Smooth muscle cell (in vitro differentiated cells): Measurements from ENCODE around the gene SULT1C2. TPM values are rescaled to one million over a fixed set of nuclear protein-coding genes. Genes with fewer than 3 reads are reported as not detected.

Source experiments
- DNase-seq: peaks from one replicate; lab custom pipeline; 2025; ENCODE audit not compliant: unreplicated experiment; lab: John Stamatoyannopoulos, UW
- H2AFZ ChIP-seq: fragments of 200-600 bp; sonication (generic); 2 replicates; pipeline ENCODE4 v1.6.0; 2016; ENCODE audit warnings: antibody characterized with exemption, low read depth, mild to moderate bottlenecking
- H3F3A ChIP-seq: fragments of 200-600 bp; sonication (generic); 2 replicates; pipeline ENCODE4 v1.6.0; 2017; ENCODE audit warnings: antibody characterized with exemption, low read depth
- H3K27ac ChIP-seq: fragments of 200-600 bp; sonication (generic); 2 replicates; pipeline ENCODE4 v1.5.1; 2016; ENCODE audit warnings: low read depth, mild to moderate bottlenecking
- H3K27me3 ChIP-seq: fragments of 200-600 bp; sonication (generic); 2 replicates; pipeline ENCODE4 v1.6.1; 2016; ENCODE audit warnings: low read depth, mild to moderate bottlenecking
- H3K36me3 ChIP-seq: fragments of 200-600 bp; sonication (generic); 2 replicates; pipeline ENCODE4 v1.5.1; 2016; ENCODE audit warnings: low read depth
- H3K4me1 ChIP-seq: fragments of 200-600 bp; sonication (generic); 2 replicates; pipeline ENCODE4 v1.5.1; 2016; ENCODE audit warnings: low read depth
- H3K4me2 ChIP-seq: fragments of 200-600 bp; sonication (generic); 2 replicates; pipeline ENCODE4 v1.6.0; 2016; ENCODE audit warnings: mild to moderate bottlenecking
- H3K4me3 ChIP-seq: fragments of 200-600 bp; sonication (generic); 2 replicates; pipeline ENCODE4 v1.5.1; 2016; ENCODE audit warnings: mild to moderate bottlenecking
- H3K79me2 ChIP-seq: fragments of 200-600 bp; sonication (generic); 2 replicates; pipeline ENCODE4 v1.6.0; 2016; ENCODE audit warnings: low read depth, mild to moderate bottlenecking
- H3K9ac ChIP-seq: fragments of 200-600 bp; sonication (generic); 2 replicates; pipeline ENCODE4 v1.6.0; 2016; ENCODE audit warnings: low read depth
- H3K9me3 ChIP-seq: fragments of 200-600 bp; sonication (generic); replicated peaks from 2 replicates; pipeline ENCODE4 v1.5.1; 2016; ENCODE audit warnings: low read depth
- H4K20me1 ChIP-seq: fragments of 200-600 bp; sonication (generic); 2 replicates; pipeline ENCODE4 v1.6.0; 2016; ENCODE audit warnings: low read depth
- CTCF ChIP-seq: fragments of 200-600 bp; sonication (generic); IDR thresholded peaks from 2 replicates; pipeline ENCODE4 v1.5.1; 2017; ENCODE audit warnings: borderline replicate concordance, mild to moderate bottlenecking, antibody characterized with exemption; ENCODE audit not compliant: insufficient read depth, poor library complexity, severe bottlenecking
- WGBS: methylation state at CpG from one replicate; pipeline ENCODE4 v1.1.7; 2016; ENCODE audit warnings: low lambda C conversion rate; 5-methylcytosine and 5-hydroxymethylcytosine counted together
- polyA plus RNA-seq: library from polyadenylated mRNA; unstranded; fragments of >200 nt; fragmentation: Nextera tagmentation; extraction: Ambion mirVana; gene quantifications from 2 replicates; pipeline ENCODE4 v1.2.1, GENCODE V29; 2016
- total RNA-seq: library from RNA; depleted of rRNA; stranded (reverse); fragments of >200 nt; gene quantifications from 2 replicates; pipeline ENCODE4 v1.2.3, GENCODE V29; 2014

SULT1C2 gene
- total and polyA plus RNA-seq, 2 experiments from 2014 or later: not detected

DNA sequence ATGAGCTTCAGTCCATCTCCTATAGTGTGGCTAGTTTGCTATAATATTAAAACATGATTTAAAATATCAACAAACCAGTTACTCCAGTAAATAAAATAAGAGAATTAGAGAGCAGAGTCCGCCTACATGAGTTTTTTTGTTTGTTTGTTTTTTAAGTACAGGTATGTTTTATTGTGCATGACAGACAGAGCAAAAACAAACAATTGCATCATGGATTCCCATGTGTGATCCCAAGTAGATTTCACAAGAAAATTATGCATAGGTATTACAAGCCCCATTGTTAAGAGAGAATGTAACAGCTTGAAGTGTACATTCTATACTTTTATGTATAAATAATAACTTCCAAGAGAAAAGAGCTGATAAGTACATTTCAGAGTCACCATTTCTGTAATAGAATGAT lies 27.9 kb upstream of the SULT1C2 start:
- Histone ChIP-seq H3K4me3 (no peak overlapping the region), H2AFZ (no peak overlapping the region), H3K4me1 (no peaks in the 10 kb centered on the region), H3K9ac (no peak overlapping the region), H3K27ac (no peak overlapping the region), H3K4me2 (no peak overlapping the region), H3K79me2 (no peaks in the 10 kb centered on the region), H3K36me3 (no peaks in the 10 kb centered on the region), H3F3A (no peaks in the 10 kb centered on the region), H3K9me3 (no peaks in the 10 kb centered on the region), H3K27me3 (no peaks in the 10 kb centered on the region), H4K20me1 (no peaks in the 10 kb centered on the region)
- WGBS: 81% methylated on average over 1 of the region's 1 CpG
- no peak for DNase-seq
- no peak for TF ChIP-seq CTCF

GRCh38 chr2:108262036-108262435 lies 26.7 kb upstream of the SULT1C2 start:
- Histone ChIP-seq H3K4me2 (no peak overlapping the region), H3F3A (no peaks in the 10 kb centered on the region), H3K4me1 (no peaks in the 10 kb centered on the region), H3K9me3 (no peaks in the 10 kb centered on the region), H3K9ac (no peak overlapping the region), H3K27me3 (no peaks in the 10 kb centered on the region), H4K20me1 (no peaks in the 10 kb centered on the region), H3K79me2 (no peaks in the 10 kb centered on the region), H3K36me3 (no peaks in the 10 kb centered on the region), H2AFZ (no peak overlapping the region), H3K27ac (no peak overlapping the region), H3K4me3 (no peak overlapping the region)
- no peak for TF ChIP-seq CTCF
- DNase-seq: no peak
- 76% methylated on average over 1 of the region's 1 CpG for WGBS

- H3K27ac ChIP-seq: no peak overlapping the region
- H3F3A ChIP-seq: no peaks in the 10 kb centered on the region
- no peaks in the 10 kb centered on the region for H4K20me1 ChIP-seq
- no peak for TF ChIP-seq CTCF
- no peaks in the 10 kb centered on the region for H3K9me3 ChIP-seq
- H3K27me3 ChIP-seq: no peaks in the 10 kb centered on the region
- H3K4me3 ChIP-seq: no peak overlapping the region
- no peak overlapping the region for H3K4me2 ChIP-seq
- no peak for DNase-seq
- no peak overlapping the region for H3K9ac ChIP-seq
- no peaks in the 10 kb centered on the region for H3K36me3 ChIP-seq
- H3K4me1 ChIP-seq: no peaks in the 10 kb centered on the region
- no peaks in the 10 kb centered on the region for H3K79me2 ChIP-seq
- no peak overlapping the region for H2AFZ ChIP-seq
Measured at GRCh38 chr2:108263401-108263800, 25.3 kb upstream of the SULT1C2 start.

DNA sequence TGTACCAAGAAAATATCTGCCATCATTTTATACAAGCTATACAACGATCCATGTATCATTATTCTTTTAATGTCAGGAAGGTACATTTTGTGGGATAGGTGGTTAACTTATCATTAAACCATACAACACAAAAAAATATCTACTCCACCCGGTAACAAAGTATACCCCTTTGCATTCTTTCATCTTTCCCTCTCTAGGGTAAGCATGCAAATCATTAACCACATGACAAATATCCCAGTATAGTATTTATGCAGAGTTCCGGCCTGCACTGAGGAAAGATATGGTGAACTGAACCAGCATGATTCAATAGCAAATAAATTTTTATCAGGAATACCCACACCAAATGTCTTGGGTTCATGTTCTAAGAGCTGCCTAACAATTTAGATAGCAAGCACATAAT lies 22.5 kb upstream of the SULT1C2 start:
- no peaks in the 10 kb centered on the region for H3K9me3 ChIP-seq
- 88% methylated on average over 3 of the region's 3 CpGs for whole genome bisulfite sequencing
- H2AFZ ChIP-seq: no peak overlapping the region

More for the DNA sequence above, 22.5 kb upstream of the SULT1C2 start:
- no peaks in the 10 kb centered on the region for H3K79me2 ChIP-seq
- no peaks in the 10 kb centered on the region for H3K36me3 ChIP-seq
- H3K4me2 ChIP-seq: no peak overlapping the region
- H3K27me3 ChIP-seq: no peaks in the 10 kb centered on the region
- DNase-seq: no peak
- TF ChIP-seq CTCF: no peak
- H4K20me1 ChIP-seq: no peaks in the 10 kb centered on the region
- no peaks in the 10 kb centered on the region for H3K4me1 ChIP-seq
- H3K27ac ChIP-seq: no peak overlapping the region
- no peak overlapping the region for H3K9ac ChIP-seq
- H3K4me3 ChIP-seq: no peak overlapping the region
- no peaks in the 10 kb centered on the region for H3F3A ChIP-seq
